HEK293 (cell line): ENCODE measurements around the gene FOXRED1.
A peak's percentile ranks its signal among the peaks of the same experiment; 100 is the strongest.

Source experiments
- CTCF ChIA-PET: fragments of 350-600 bp; formaldehyde crosslinking; extraction: SDS; loops from one replicate; lab custom pipeline; 2021; ENCODE audit warnings: antibody characterized with exemption; lab: Yijun Ruan, JAX
- POLR2A ChIA-PET: fragments of 300-600 bp; formaldehyde crosslinking; extraction: SDS; loops from one replicate; lab custom pipeline; 2020; ENCODE audit warnings: antibody characterized with exemption, inconsistent platforms; lab: Yijun Ruan, JAX
- H3K27ac ChIP-seq: fragments of 200-500 bp; sonication (Bioruptor generic); 2 replicates; pipeline ENCODE4 v1.5.1; 2014; ENCODE audit warnings: low read depth, low read length, control low read depth, inconsistent platforms; ENCODE audit errors: extremely low read depth
- H3K36me3 ChIP-seq, 2 experiments: fragments of 200-500 bp in 1 of 2; sonication (Bioruptor generic) in 1 of 2; 1 replicate in 1 of 2; 2 replicates in 1 of 2; pipeline ENCODE4 v1.5.1; 2014 to 2017; ENCODE audit warnings: inconsistent platforms in 2 of 2, low read length in 2 of 2; ENCODE audit not compliant: control insufficient read depth in 2 of 2, insufficient read depth in 1 of 2
- H3K4me1 ChIP-seq: fragments of 200-500 bp; sonication (Bioruptor generic); 2 replicates; pipeline ENCODE4 v1.5.1; 2014; ENCODE audit warnings: mild to moderate bottlenecking, low read length, inconsistent platforms; ENCODE audit not compliant: control insufficient read depth, insufficient read depth
- H3K4me3 ChIP-seq: 2 replicates; pipeline ENCODE4 v1.5.1; 2011; ENCODE audit warnings: low read depth, mild to moderate bottlenecking, control low read depth, low read length, moderate library complexity
- H3K9me3 ChIP-seq: fragments of 200-500 bp; sonication (Bioruptor generic); 2 replicates; pipeline ENCODE4 v1.5.1; 2014; ENCODE audit warnings: low read depth, low read length, inconsistent platforms; ENCODE audit not compliant: control insufficient read depth, insufficient read depth
- KLF17 ChIP-seq: fragments of 450-650 bp; formaldehyde crosslinking; IDR thresholded peaks from 2 replicates; pipeline ENCODE4 v1.5.1; 2016; ENCODE audit warnings: missing biosample characterization, missing genetic modification characterization
- KLF7 ChIP-seq: fragments of 450-650 bp; formaldehyde crosslinking; IDR thresholded peaks from 2 replicates; pipeline ENCODE4 v1.5.1; 2016; ENCODE audit warnings: missing biosample characterization, missing genetic modification characterization, borderline replicate concordance
- KLF9 ChIP-seq: fragments of 450-650 bp; formaldehyde crosslinking; IDR thresholded peaks from 2 replicates; pipeline ENCODE4 v1.5.1; 2016; ENCODE audit warnings: missing biosample characterization, missing genetic modification characterization, low read depth
- PRDM10 ChIP-seq: fragments of 450-650 bp; formaldehyde crosslinking; IDR thresholded peaks from 2 replicates; pipeline ENCODE4 v1.5.1; 2016; ENCODE audit warnings: missing biosample characterization, missing genetic modification characterization
- SCRT1 ChIP-seq: fragments of 450-650 bp; formaldehyde crosslinking; IDR thresholded peaks from 2 replicates; pipeline ENCODE4 v1.5.1; 2016; ENCODE audit warnings: missing biosample characterization, missing genetic modification characterization, borderline replicate concordance
- YY1 ChIP-seq: fragments of 450-650 bp; formaldehyde crosslinking; IDR thresholded peaks from 2 replicates; pipeline ENCODE4 v1.5.1; 2018; ENCODE audit warnings: missing biosample characterization, missing genetic modification characterization
- ZBTB11 ChIP-seq: fragments of 450-650 bp; formaldehyde crosslinking; conservative IDR thresholded peaks from 2 replicates; pipeline ENCODE4 v1.5.1; 2016; ENCODE audit warnings: low read depth, missing biosample characterization, missing genetic modification characterization
- ZBTB20 ChIP-seq: fragments of 450-650 bp; formaldehyde crosslinking; IDR thresholded peaks from 2 replicates; pipeline ENCODE4 v1.5.1; 2016; ENCODE audit warnings: missing biosample characterization, missing genetic modification characterization
- ZBTB26 ChIP-seq: fragments of 450-650 bp; formaldehyde crosslinking; optimal IDR thresholded peaks from 2 replicates; pipeline ENCODE3; 2016; ENCODE audit warnings: missing biosample characterization, mild to moderate bottlenecking, missing genetic modification characterization
- ZBTB44 ChIP-seq: fragments of 450-650 bp; IDR thresholded peaks from 2 replicates; pipeline ENCODE4 v1.5.1; 2018; ENCODE audit warnings: missing biosample characterization, mild to moderate bottlenecking, missing genetic modification characterization
- ZNF114 ChIP-seq: fragments of 450-650 bp; formaldehyde crosslinking; IDR thresholded peaks from 2 replicates; pipeline ENCODE4 v1.5.0; 2017; ENCODE audit warnings: missing biosample characterization, missing genetic modification characterization
- ZNF223 ChIP-seq: fragments of 450-650 bp; formaldehyde crosslinking; IDR thresholded peaks from 2 replicates; pipeline ENCODE4 v1.5.1; 2016; ENCODE audit warnings: missing biosample characterization, missing genetic modification characterization
- ZNF416 ChIP-seq: fragments of 450-650 bp; formaldehyde crosslinking; IDR thresholded peaks from 2 replicates; pipeline ENCODE4 v1.5.1; 2016; ENCODE audit warnings: missing biosample characterization, missing genetic modification characterization
- ZNF571 ChIP-seq: fragments of 450-650 bp; formaldehyde crosslinking; IDR thresholded peaks from 2 replicates; pipeline ENCODE4 v1.5.0; 2017; ENCODE audit warnings: missing biosample characterization, missing genetic modification characterization
- ZNF585B ChIP-seq: fragments of 450-650 bp; formaldehyde crosslinking; IDR thresholded peaks from 2 replicates; pipeline ENCODE4 v1.5.1; 2016; ENCODE audit warnings: missing biosample characterization, missing genetic modification characterization
- ZSCAN18 ChIP-seq: fragments of 450-650 bp; formaldehyde crosslinking; IDR thresholded peaks from 2 replicates; pipeline ENCODE4 v1.5.1; 2016; ENCODE audit warnings: missing biosample characterization, missing genetic modification characterization
- ZSCAN30 ChIP-seq: fragments of 450-650 bp; IDR thresholded peaks from 2 replicates; pipeline ENCODE4 v1.5.1; 2018; ENCODE audit warnings: missing biosample characterization, mild to moderate bottlenecking, missing genetic modification characterization, moderate library complexity

Gene FOXRED1

GRCh38 chr11:126282361-126282735 lies 13.4 kb downstream of the FOXRED1 start:
- Histone ChIP-seq H3K36me3 (peaks cover 0 to 16% of the 10 kb centered on the region in 2 experiments; a peak in 1 of 3 replicates), H3K4me1 (no peaks in the 10 kb centered on the region; the same call in 1 of the 2 replicates), H3K4me3 (peak overlapping the region; percentile 65), H3K9me3 (no peaks in the 10 kb centered on the region), H3K27ac (peak overlapping the region; percentile 68)
- ChIA-PET POLR2A (interaction anchor here (0.5 to 3.6 kb wide), 3 partner anchors 9 to 651 kb away, joined by 3 to 24 read pairs (median 5); partner anchors contain the start of genes FOXRED1 and SRPRA), CTCF (no interaction called here)
- no peak for TF ChIP-seq ZBTB11 (tag by site-specific recombination)
- no peak for TF ChIP-seq ZNF571
- TF ChIP-seq ZBTB44 (tag by site-specific recombination), result 0 out of 2 replicates have a peak, but pooled peaks have one; percentile 38
- peak; percentile 74; the same call in 1 of the 2 replicates for TF ChIP-seq ZBTB20 (tag by site-specific recombination)
- TF ChIP-seq ZNF585B (tag by site-specific recombination), result no peak
- no peak for TF ChIP-seq ZNF416 (tag by site-specific recombination)
- TF ChIP-seq PRDM10, result peak; percentile 54

GRCh38 chr11:126282736-126283591 lies 14.0 kb downstream of the FOXRED1 start, which contains the start of gene TIRAP:
TSS of gene TIRAP (plus strand) at chr11:126283093. CDS start at chr11:126290895, 7,802 bp downstream.
- POLR2A ChIA-PET, result interaction anchor here (0.5 to 3.6 kb wide), 6 partner anchors 9 to 652 kb away, joined by 3 to 24 read pairs (median 3); partner anchors contain the start of genes DCPS, FOXRED1 and SRPRA
- Histone ChIP-seq H3K9me3 (no peaks in the 10 kb centered on the region), H3K36me3 (peaks cover 0 to 9% of the 10 kb centered on the region in 2 experiments; a peak in 1 of 3 replicates), H3K27ac (peak within 1 kb of the TSS; percentile 68), H3K4me1 (no peaks in the 10 kb centered on the region; the same call in 1 of the 2 replicates), H3K4me3 (peak within 1 kb of the TSS; percentile 65)
- CTCF ChIA-PET, result interaction anchor here (0.6 kb wide), 2 partner anchors 13 to 25 kb away, joined by 3 read pairs; no protein-coding TSS in a partner anchor
- TF ChIP-seq ZSCAN18, result no peak
- TF ChIP-seq ZNF114 (tag by site-specific recombination), result no peak
- TF ChIP-seq ZSCAN30 (tag by site-specific recombination), result 0 out of 2 replicates have a peak, but pooled peaks have one; percentile 10
- peak; percentile 36; the same call in 1 of the 2 replicates for TF ChIP-seq KLF17 (tag by site-specific recombination)
- no peak for TF ChIP-seq SCRT1 (tag by site-specific recombination)
- TF ChIP-seq KLF9 (tag by site-specific recombination), result peak; percentile 45; the same call in 1 of the 2 replicates
- TF ChIP-seq YY1 (tag by site-specific recombination), result no peak
- TF ChIP-seq ZBTB26 (tag by site-specific recombination), result peak; percentile 77
- no peak for TF ChIP-seq KLF7 (tag by site-specific recombination)
- no peak for TF ChIP-seq ZNF223 (tag by site-specific recombination)
